ENCODE results near the gene ZNF823.

- TF ChIP-seq CTCF (conservative IDR thresholded peaks at IDR 0.05 in 1 of 2, IDR thresholded peaks at IDR 0.05 in 1 of 2; ENCODE audit: extremely low read depth in 1 of 2, insufficient read depth in 1 of 2, low read depth in 1 of 2, low read length in 2 of 2) (peak; percentile 62 to 69), EZH2 (IDR thresholded peaks at IDR 0.05; ENCODE audit: borderline replicate concordance, low read length) (no peak)
Observed at GRCh38 chr19:11699931-11700794, 38.6 kb downstream of the ZNF823 start.

All from mammary epithelial cell (primary cell).